Lower lobe of right lung (tissue), 2 donors: ENCODE results near the gene HDAC9. TPM values are rescaled to one million over a fixed set of nuclear protein-coding genes. Genes with fewer than 3 reads are reported as not detected.

Experiments used
- ATAC-seq, 2 donors: fragments of 200-7000 bp; cut with Tn5 transposase; one replicate each; pipeline ENCODE4 v1.9.1; 2020 to 2022; ENCODE audit warnings: mild to moderate bottlenecking in 2 of 2, moderate library complexity in 2 of 2
- DNase-seq: peaks from one replicate; pipeline ENCODE4 v3.0.0-alpha.2; 2020
- H3K27ac ChIP-seq: fragments of 200-600 bp; one replicate; pipeline ENCODE4 v1.8.0; 2022
- H3K27me3 ChIP-seq: fragments of 200-600 bp; one replicate; pipeline ENCODE4 v1.8.0; 2022; ENCODE audit warnings: low read depth
- H3K36me3 ChIP-seq: fragments of 200-600 bp; one replicate; pipeline ENCODE4 v1.8.0; 2022; ENCODE audit warnings: mild to moderate bottlenecking
- H3K4me1 ChIP-seq: fragments of 200-600 bp; one replicate; pipeline ENCODE4 v1.8.0; 2022
- H3K4me3 ChIP-seq: fragments of 200-600 bp; one replicate; pipeline ENCODE4 v1.8.0; 2022; ENCODE audit warnings: mild to moderate bottlenecking
- H3K9me3 ChIP-seq: fragments of 200-600 bp; one replicate; pipeline ENCODE4 v1.8.0; 2022
- CTCF ChIP-seq: fragments of 200-600 bp; IDR thresholded peaks from one replicate; pipeline ENCODE4 v1.8.0; 2022; ENCODE audit warnings: antibody characterized with exemption, mild to moderate bottlenecking
- intact Hi-C: fragments of 100-400 bp; cut with DNase I; formaldehyde crosslinking; loops from one replicate; pipeline ENCODE4 v1.11.0; 2022
- total RNA-seq: library from RNA; stranded (reverse); fragmentation: NEBNext Ultra II Directional; extraction: Animal tissue kit (Norgen Biotek cat#: 25700); gene quantifications from one replicate; pipeline ENCODE4 v1.2.1, GENCODE V29; 2021
- donor health status: DM: no; HTN: yes; CAD: no; lungs with severe emphysema.

Gene HDAC9
- total RNA-seq, 1 donor from 2014 or later: 14.3 TPM

GRCh38 chr7:18494406-18494805 is 1.1 kb upstream of the HDAC9 start:
- H3K27ac ChIP-seq: no peak overlapping the region
- no peak for TF ChIP-seq CTCF
- no peaks in the 10 kb centered on the region for H3K27me3 ChIP-seq
- DNase-seq (no peak), ATAC-seq (no peak)
- no peak overlapping the region for H3K4me3 ChIP-seq
- peaks cover 14% of the 10 kb centered on the region for H3K4me1 ChIP-seq
- intact Hi-C loops: no loop called here
- no peaks in the 10 kb centered on the region for H3K36me3 ChIP-seq
- H3K9me3 ChIP-seq: no peaks in the 10 kb centered on the region

GRCh38 chr7:18494821-18495408 is 634 bp upstream of the HDAC9 start:
- ATAC-seq: peak in 1 of 2 donors; percentile 39
- no peak for TF ChIP-seq CTCF
- Histone ChIP-seq H3K36me3 (no peaks in the 10 kb centered on the region), H3K27me3 (no peaks in the 10 kb centered on the region), H3K4me1 (peaks cover 16% of the 10 kb centered on the region), H3K27ac (no peak overlapping the region), H3K9me3 (no peaks in the 10 kb centered on the region), H3K4me3 (peak overlapping the region; percentile 39)
- DNase-seq: no peak
- intact Hi-C loops: no loop called here

GRCh38 chr7:18496341-18496700 is 772 bp downstream of the HDAC9 start:
- no peak overlapping the region for H3K27ac ChIP-seq
- H3K4me3 ChIP-seq: peak overlapping the region; percentile 39
- intact Hi-C loops: no loop called here
- H3K27me3 ChIP-seq: no peaks in the 10 kb centered on the region
- H3K9me3 ChIP-seq: no peaks in the 10 kb centered on the region
- TF ChIP-seq CTCF: no peak
- H3K4me1 ChIP-seq: peaks cover 16% of the 10 kb centered on the region
- no peaks in the 10 kb centered on the region for H3K36me3 ChIP-seq
- DNase-seq: no peak
- no peak for ATAC-seq

DNA sequence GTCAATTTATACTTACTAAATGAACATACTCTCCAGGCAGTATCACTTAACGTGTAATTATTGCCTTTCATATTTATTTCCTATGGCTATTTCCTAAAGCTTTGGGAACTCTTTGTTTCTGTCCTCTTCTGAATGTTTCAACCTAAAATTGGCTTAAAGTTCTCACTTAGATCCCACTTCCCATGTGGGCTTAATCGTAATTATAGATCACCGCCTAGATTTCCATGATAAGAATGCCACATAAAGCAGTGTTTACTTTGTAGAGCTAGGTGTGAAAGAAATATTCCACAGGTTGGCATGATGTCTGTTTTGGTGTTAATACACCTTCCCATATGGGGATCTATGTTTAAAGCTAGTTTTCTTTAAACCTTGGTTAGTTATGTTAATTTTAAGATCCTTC is 1.5 kb downstream of the HDAC9 start:
- H3K4me1 ChIP-seq: peaks cover 16% of the 10 kb centered on the region
- ATAC-seq (no peak), DNase-seq (no peak)
- no peak for TF ChIP-seq CTCF
- H3K9me3 ChIP-seq: no peaks in the 10 kb centered on the region
- H3K36me3 ChIP-seq: no peaks in the 10 kb centered on the region
- no peaks in the 10 kb centered on the region for H3K27me3 ChIP-seq
- no peak overlapping the region for H3K27ac ChIP-seq
- intact Hi-C loops: no loop called here
- H3K4me3 ChIP-seq: no peak overlapping the region

DNA sequence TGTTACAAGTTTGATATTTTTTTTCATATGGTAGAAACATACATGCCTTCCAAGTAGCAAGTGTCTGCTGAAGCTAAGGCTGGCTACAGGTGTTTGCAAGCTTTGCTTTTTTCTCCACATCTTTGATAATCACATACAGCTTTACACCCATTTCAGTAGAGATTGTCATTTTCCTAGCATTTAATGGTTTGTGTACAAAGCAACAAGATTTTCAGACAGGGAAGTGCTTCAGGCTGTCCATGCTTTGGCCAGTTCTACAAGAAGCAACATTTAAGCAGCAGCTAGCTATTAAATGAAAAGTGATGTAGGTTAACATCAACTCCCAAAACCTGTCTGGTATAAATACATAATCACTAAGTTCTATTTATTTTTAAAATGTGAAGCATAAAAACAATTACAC is 2.3 kb downstream of the HDAC9 start:
- H3K27ac ChIP-seq: no peak overlapping the region
- no peaks in the 10 kb centered on the region for H3K27me3 ChIP-seq
- no peaks in the 10 kb centered on the region for H3K36me3 ChIP-seq
- ATAC-seq (no peak), DNase-seq (no peak)
- peaks cover 16% of the 10 kb centered on the region for H3K4me1 ChIP-seq
- no peak for TF ChIP-seq CTCF
- no peaks in the 10 kb centered on the region for H3K9me3 ChIP-seq
- no peak overlapping the region for H3K4me3 ChIP-seq
- intact Hi-C loops: no loop called here

DNA sequence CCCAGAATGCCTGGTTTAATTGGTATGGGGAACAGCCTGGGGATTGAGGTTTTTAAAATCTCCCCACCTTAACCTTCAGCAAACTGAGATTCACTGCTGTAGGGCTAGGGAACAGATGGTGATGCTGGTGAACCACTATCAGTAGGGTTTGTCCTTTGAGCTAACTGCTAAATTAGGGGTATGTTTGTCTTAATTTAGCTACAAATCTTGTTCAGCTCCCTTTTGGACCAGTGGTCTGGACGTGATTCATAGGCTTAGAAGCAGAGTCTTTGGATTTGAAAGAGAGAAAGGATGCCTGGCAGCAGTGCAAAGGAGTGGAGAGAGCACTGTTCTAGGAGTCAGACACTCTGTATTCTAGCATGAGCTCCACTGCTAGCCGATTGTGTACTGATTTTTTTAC is 2.8 kb downstream of the HDAC9 start:
- Histone ChIP-seq H3K27me3 (no peaks in the 10 kb centered on the region), H3K4me1 (peaks cover 16% of the 10 kb centered on the region), H3K4me3 (no peak overlapping the region), H3K27ac (no peak overlapping the region), H3K9me3 (no peaks in the 10 kb centered on the region), H3K36me3 (no peaks in the 10 kb centered on the region)
- no peak for DNase-seq
- no peak for TF ChIP-seq CTCF
- intact Hi-C loops: no loop called here
- ATAC-seq: no peak
